Activated T-helper 9 cell treated with anti-CD3 and anti-CD28 coated beads, Interleukin-2, amount 50 U/mL, for 16 hours (primary cell): ENCODE measurements around the gene USP2.
A peak's percentile ranks its signal among the peaks of the same experiment; 100 is the strongest.

Experiments
- DNase-seq: peaks from one replicate; pipeline ENCODE4 v3.0.0-alpha.2; 2020; ENCODE audit warnings: low read depth

Gene USP2

GRCh38 chr11:119381181-119381988, at the start of gene USP2:
USP2 (minus strand) TSS chr11:119381690; CDS start chr11:119373480, 8,210 bp downstream.
- peak; percentile 96 for DNase-seq

DNA sequence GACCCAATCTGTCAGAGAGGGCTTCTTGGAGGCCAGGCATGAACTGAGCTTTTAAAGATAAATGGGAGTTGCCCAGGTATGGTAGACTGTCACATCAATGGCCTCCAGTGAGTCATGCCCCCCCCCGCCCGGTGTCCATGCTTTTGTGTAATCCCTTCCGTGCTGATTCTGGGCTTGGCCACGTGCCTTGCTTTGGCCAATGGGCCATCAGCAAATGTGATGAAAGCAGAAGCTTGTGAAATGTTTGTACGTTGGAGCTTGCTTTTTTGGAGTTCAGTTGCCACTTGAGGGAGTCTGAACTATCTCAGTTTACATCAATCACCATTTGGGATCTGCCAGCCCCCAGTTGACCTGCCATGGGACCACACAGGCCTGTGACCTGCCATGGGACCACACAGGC, 45.8 kb upstream of the USP2 start:
- DNase-seq: no peak

- DNase-seq: no peak
Measured at GRCh38 chr11:119426142-119426541, 44.7 kb upstream of the USP2 start.

- DNase-seq: no peak
Measured at GRCh38 chr11:119424775-119425174, 43.3 kb upstream of the USP2 start.

DNA sequence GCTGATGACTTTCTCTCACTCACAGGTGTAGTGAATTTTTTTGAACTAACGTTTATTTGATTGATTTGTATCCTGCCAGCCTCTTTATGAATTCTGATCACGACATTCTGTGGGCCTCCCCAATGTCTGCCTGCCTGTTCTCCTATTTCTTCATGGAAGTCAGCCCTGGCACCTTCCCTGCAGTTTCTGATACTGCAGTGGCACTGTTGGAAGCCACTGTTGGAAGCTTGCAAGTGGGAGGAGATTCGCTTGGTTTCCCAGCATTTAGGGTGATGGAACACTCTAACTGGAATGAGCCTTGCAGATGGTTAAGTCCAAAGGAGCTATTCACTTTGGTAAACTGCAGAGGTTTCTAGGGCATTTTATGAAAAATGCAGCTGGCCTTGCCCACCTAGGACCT, 42.8 kb upstream of the USP2 start:
- no peak for DNase-seq

GRCh38 chr11:119423509-119424254, 42.2 kb upstream of the USP2 start:
- no peak for DNase-seq

GRCh38 chr11:119422809-119423508, 41.5 kb upstream of the USP2 start, which contains the start of gene THY1:
THY1 (minus strand) TSS chr11:119423172; CDS start chr11:119420905, 2,267 bp downstream.
- DNase-seq: no peak

DNA sequence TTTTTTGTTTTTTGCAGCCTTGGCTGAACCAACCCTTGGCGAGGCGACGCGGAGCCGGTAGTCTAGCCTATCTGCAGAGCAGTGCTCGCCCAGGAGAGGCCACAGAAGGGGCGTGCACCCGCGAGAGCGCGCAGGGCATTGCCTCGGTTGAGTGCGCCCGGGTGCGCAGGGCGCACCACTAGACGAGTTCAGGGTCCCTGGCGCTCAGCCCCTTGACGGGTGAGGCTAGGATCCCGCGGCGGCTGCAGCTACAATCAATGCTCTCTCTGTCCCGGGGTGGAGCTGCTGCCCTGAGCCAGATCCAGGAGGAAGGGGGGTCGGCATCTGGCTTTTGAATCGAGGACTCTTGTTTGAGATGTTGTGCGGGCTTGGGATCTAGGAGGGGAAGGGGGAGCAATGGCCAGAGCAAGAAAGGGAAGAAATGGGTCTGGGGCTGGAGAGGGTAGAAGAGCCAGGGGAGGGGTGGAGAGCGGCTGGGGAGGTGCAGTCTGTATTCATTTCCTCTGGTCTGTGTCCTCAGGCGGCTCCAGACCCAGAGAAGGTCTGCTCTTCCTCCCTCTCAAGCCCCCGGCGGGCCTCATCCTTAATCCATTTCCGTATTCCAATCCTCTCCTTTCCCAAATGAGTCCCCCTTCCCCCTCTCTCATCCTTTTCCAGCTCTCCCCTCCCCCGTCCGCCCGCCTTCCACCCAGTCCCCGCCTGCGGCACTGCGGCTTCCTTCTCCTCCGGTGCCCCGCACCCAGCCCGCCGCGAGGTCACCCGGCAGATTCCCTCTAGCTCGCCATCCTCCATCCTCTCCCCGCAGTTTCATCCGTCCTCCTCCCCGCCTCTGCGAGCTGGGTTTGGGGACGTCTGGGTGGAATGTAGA, 40.7 kb upstream of the USP2 start:
- DNase-seq: peak; percentile 4

GRCh38 chr11:119421351-119421750, 39.9 kb upstream of the USP2 start:
- no peak for DNase-seq

GRCh38 chr11:119420631-119421030, 39.1 kb upstream of the USP2 start:
- DNase-seq: no peak

DNA sequence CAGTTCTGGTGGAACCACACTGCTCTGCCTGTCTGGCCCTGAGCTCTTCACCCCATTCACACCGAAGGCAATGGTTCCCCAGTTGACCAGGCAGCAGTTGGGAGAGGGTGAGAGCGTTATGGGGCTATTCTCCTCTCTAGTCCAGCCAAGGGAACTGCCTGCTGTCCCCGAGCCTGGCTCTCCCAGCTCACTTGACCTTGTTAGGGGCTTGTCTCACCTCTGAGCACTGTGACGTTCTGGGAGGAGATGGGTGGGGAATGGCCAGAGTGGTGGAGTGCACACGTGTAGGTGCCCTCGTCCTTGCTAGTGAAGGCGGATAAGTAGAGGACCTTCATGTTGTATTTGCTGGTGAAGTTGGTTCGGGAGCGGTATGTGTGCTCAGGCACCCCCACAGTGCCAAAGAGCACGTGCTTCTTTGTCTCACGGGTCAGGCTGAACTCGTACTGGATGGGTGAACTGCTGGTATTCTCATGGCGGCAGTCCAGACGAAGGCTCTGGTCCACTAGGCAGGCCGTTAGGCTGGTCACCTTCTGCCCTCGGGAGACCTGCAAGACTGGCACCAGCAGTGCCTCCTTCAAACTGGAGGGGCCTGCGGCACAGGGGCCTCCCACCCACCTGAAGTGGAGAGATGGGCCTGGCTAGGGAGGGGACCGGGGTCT, 38.5 kb upstream of the USP2 start:
- no peak for DNase-seq

- DNase-seq: no peak
Measured at GRCh38 chr11:119419246-119419645, 37.8 kb upstream of the USP2 start.

- DNase-seq: no peak
Measured at GRCh38 chr11:119418759-119419158, 37.3 kb upstream of the USP2 start.

- DNase-seq: no peak
Measured at GRCh38 chr11:119417726-119418540, 36.4 kb upstream of the USP2 start.

DNA sequence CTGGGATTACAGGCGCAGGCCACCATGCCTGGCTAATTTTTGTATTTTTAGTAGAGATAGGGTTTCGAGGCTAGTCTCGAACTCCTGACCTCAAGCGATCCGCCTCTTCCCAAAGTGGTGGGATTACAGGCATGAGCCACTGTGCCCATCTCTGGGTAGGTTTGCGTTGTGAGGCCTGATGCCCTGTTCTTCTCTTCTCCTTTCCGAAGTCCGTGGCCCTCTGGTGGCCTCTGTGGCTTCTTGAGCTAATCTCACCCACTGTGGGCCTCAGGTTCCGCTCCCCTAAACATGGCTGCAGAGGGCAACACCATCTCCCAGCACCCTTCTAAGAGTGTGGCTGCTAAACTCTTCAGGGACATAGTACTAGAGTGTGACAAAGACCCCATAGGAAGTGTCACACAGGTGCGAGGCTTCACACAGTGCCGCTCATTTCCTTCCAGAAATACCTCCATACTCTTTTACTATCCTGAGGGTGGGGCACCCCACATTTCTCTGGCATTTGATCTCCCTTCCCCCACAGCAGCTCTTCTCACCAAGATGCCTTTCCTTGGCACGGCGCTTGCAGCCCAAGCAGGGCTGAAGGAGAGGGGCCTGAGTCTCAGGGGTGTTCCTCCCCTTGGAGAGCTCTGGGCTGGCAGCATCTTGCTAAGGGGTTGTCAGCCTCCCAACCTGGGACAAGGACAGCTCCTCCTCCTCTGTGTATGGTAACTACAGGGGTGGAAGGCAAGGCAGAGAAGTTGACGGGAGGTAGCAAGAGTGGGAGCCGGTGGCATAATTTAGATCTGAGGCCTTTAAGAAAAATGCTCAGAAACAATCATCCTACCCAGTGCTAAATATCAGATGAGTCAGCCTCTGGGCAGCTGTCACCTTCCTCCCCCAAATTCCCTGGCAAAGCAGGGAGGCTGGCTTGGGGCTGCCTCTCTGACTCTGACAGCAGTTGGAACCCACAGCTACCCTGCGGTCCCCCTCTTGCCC, 35.4 kb upstream of the USP2 start:
- DNase-seq: no peak

DNA sequence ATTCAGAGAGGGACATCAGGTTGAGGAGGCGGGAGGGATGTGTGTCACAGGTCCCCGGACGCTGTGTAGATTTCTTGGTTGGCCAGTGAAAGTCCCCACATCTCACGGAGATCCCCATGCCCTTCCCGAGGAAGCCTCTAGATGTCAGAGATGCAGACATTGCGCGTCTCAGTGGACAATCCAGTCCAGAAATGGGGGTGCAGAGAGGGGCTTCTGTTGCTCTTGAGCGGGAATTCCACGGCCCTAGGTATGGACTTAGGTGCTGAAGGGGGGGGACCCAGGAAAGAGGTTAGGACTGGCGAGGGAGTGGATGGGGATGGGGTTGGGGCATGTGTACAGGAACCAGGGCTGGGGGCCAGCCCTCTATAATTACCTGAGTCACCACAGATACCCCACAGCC, 34.5 kb upstream of the USP2 start:
- no peak for DNase-seq

DNA sequence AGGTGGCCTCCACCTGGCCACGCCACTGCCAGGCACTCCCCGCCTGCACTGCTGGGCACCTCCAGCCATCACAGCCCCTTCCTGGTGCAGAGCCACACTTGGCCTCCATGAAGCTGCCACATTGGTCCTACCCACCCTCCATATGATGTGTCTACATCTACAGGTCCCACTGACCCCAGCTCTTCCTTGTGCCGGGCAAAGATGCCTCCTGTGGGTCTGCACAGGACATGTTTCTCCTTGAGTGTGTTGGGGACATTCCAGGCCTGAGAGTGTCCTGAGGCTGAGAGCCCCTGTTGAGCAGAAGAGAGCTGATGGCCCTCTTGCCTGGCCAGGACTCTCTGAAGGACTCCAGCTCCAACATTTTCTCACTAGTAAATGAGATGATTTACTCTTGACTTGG, 34.0 kb upstream of the USP2 start:
- no peak for DNase-seq

GRCh38 chr11:119414734-119415133, 33.2 kb upstream of the USP2 start:
- DNase-seq: no peak

DNA sequence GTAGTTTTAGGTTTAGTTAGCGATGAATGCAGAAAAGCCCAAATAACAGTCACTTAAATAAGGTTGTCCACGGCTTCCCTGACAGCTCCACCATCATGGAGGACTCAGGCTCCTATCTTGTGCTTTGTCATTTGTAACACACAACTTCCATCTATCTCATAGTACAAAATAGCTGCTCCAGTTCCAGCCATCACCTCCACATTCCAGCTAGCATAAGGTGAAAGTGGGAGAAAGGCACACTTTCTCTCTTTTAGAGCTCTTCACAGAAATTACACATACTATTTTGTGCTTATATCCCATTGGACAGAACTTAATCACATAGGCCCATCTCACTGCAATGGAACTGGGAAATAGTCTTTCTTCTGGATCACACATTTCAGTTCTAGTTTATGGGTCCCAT, 32.8 kb upstream of the USP2 start:
- no peak for DNase-seq
